Ishikawa (cell line): ENCODE results near the gene TLE5.

Experiments
- CEBPB ChIP-seq: IDR thresholded peaks from 2 replicates; pipeline ENCODE4 v1.6.1; 2012
- CREB1 ChIP-seq: IDR thresholded peaks from 2 replicates; pipeline ENCODE4 v1.6.1; 2012; ENCODE audit warnings: low read depth
- EGR1 ChIP-seq: IDR thresholded peaks from 2 replicates; pipeline ENCODE4 v1.6.1; 2012
- EP300 ChIP-seq: IDR thresholded peaks from 2 replicates; pipeline ENCODE4 v1.6.1; 2012; ENCODE audit warnings: borderline replicate concordance
- FOXM1 ChIP-seq: IDR thresholded peaks from 2 replicates; pipeline ENCODE4 v1.6.1; 2012; ENCODE audit warnings: low read depth, borderline replicate concordance
- MAX ChIP-seq: IDR thresholded peaks from 2 replicates; pipeline ENCODE4 v1.6.1; 2012
- NFIC ChIP-seq: IDR thresholded peaks from 2 replicates; pipeline ENCODE4 v1.6.1; 2012
- RAD21 ChIP-seq: IDR thresholded peaks from 2 replicates; pipeline ENCODE4 v1.6.1; 2012; ENCODE audit warnings: low read depth
- TAF1 ChIP-seq: IDR thresholded peaks from 2 replicates; pipeline ENCODE4 v1.6.1; 2012; ENCODE audit warnings: low read depth, mild to moderate bottlenecking
- TCF12 ChIP-seq: IDR thresholded peaks from 2 replicates; pipeline ENCODE4 v1.6.1; 2012; ENCODE audit warnings: low read depth
- TEAD4 ChIP-seq: IDR thresholded peaks from 2 replicates; pipeline ENCODE4 v1.6.1; 2012
- YY1 ChIP-seq: IDR thresholded peaks from 2 replicates; pipeline ENCODE4 v1.6.1; 2012; ENCODE audit warnings: low read depth
- ZBTB7A ChIP-seq: IDR thresholded peaks from 2 replicates; pipeline ENCODE4 v1.6.1; 2012; ENCODE audit warnings: low read depth
- TF ChIP-seq, protein P1 (sequence below): IDR thresholded peaks from 2 replicates; pipeline ENCODE4 v1.6.1; 2012
- TF ChIP-seq, protein P2 (sequence below): IDR thresholded peaks from 2 replicates; pipeline ENCODE4 v1.6.1; 2012; ENCODE audit warnings: low read depth, mild to moderate bottlenecking

TLE5 gene

DNA sequence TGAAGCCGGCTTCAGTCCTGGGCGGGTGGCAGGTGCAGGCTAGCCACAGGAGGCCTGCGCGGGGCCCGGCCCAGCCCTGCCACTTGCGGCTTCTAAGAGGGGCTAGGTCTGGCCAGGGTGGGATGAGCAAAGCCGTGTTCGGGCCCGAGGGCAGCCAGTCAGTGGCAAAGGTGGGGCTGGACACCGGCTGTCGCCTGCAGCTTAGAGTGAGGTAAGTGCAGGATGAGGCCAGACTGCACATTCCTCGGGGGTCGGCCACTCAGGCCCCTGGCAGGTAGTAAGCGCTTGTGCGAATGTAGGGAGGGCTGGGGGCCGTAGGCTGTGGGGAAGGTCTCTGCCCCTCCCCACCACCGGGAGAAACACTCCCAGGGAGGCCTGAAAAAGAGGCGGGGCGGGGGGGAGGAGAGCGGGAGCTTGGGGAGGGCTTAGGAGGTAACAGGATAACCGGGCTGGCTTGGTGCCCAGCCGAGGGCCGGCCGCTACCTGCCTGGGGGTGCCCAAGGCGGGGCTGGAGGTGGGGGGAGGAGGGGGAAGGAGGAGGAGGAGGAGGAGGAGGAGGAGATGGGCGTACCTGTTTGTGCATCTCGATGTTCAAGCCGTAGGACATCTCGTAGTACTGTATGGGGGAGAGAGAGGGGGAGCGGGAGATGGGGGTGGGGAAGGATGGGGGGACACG, 6.4 kb downstream of the TLE5 start:
- TF ChIP-seq CREB1 (no peak), TAF1 (0 out of 2 replicates have a peak, but pooled peaks have one; percentile 17), EP300 (0 out of 2 replicates have a peak, but pooled peaks have one; percentile 30), TCF12 (peak; percentile 47; the same call in 1 of the 2 replicates), FOXM1 (no peak; the same call in 1 of the 2 replicates), NFIC (peak; percentile 91), YY1 (no peak), RAD21 (no peak)

DNA sequence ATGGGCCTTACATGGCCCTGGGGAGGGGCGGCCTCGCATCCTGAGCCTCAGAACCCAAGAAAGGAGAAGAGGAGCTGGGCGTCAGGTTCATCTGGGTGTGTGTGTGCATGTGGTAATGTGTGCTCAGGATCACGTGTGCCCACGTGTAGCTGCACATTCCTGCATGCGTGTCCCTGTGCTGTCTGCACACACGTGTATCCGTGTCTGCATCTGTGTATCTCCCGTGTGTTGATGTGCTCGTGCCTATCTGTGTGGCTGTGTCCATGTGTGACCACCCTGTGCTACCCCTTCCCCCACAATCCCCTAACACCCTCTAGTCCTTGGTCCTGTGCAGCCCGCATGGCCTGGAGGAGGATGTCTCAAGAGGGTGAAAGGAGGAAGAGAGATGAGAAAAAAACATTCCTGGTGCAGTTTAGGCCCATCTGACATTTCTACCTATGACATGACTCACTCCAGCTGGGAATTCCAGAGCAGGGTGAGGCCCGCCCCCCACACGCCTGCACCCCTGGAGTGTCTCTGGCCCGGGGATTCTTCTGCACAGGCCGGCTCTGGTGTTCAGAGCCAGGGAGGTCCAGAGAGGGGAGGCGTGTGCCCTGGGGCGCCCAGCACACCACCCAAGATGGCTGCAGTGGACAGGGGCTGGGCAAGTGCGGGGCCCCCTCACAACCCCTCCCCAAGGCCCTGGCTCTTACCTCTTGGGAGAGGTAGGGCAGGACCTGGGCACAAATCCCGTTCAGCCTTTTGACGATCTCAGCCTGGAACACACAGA, 7.1 kb downstream of the TLE5 start:
- TF ChIP-seq EP300 (peak; percentile 85), NFIC (peak; percentile 70; the same call in 1 of the 2 replicates), ZBTB7A (no peak; the same call in 1 of the 2 replicates), CEBPB (no peak), TCF12 (peak; percentile 91), RAD21 (peak; percentile 18; the same call in 1 of the 2 replicates), YY1 (peak; percentile 48), TAF1 (no peak), MAX (peak; percentile 71), CREB1 (no peak), EGR1 (no peak), TEAD4 (peak; percentile 95), FOXM1 (peak; percentile 33; the same call in 1 of the 2 replicates)
- TF ChIP-seq, protein P1, sequence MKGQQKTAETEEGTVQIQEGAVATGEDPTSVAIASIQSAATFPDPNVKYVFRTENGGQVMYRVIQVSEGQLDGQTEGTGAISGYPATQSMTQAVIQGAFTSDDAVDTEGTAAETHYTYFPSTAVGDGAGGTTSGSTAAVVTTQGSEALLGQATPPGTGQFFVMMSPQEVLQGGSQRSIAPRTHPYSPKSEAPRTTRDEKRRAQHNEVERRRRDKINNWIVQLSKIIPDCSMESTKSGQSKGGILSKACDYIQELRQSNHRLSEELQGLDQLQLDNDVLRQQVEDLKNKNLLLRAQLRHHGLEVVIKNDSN, result no peak
- TF ChIP-seq, protein P2, sequence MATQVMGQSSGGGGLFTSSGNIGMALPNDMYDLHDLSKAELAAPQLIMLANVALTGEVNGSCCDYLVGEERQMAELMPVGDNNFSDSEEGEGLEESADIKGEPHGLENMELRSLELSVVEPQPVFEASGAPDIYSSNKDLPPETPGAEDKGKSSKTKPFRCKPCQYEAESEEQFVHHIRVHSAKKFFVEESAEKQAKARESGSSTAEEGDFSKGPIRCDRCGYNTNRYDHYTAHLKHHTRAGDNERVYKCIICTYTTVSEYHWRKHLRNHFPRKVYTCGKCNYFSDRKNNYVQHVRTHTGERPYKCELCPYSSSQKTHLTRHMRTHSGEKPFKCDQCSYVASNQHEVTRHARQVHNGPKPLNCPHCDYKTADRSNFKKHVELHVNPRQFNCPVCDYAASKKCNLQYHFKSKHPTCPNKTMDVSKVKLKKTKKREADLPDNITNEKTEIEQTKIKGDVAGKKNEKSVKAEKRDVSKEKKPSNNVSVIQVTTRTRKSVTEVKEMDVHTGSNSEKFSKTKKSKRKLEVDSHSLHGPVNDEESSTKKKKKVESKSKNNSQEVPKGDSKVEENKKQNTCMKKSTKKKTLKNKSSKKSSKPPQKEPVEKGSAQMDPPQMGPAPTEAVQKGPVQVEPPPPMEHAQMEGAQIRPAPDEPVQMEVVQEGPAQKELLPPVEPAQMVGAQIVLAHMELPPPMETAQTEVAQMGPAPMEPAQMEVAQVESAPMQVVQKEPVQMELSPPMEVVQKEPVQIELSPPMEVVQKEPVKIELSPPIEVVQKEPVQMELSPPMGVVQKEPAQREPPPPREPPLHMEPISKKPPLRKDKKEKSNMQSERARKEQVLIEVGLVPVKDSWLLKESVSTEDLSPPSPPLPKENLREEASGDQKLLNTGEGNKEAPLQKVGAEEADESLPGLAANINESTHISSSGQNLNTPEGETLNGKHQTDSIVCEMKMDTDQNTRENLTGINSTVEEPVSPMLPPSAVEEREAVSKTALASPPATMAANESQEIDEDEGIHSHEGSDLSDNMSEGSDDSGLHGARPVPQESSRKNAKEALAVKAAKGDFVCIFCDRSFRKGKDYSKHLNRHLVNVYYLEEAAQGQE, result no peak

DNA sequence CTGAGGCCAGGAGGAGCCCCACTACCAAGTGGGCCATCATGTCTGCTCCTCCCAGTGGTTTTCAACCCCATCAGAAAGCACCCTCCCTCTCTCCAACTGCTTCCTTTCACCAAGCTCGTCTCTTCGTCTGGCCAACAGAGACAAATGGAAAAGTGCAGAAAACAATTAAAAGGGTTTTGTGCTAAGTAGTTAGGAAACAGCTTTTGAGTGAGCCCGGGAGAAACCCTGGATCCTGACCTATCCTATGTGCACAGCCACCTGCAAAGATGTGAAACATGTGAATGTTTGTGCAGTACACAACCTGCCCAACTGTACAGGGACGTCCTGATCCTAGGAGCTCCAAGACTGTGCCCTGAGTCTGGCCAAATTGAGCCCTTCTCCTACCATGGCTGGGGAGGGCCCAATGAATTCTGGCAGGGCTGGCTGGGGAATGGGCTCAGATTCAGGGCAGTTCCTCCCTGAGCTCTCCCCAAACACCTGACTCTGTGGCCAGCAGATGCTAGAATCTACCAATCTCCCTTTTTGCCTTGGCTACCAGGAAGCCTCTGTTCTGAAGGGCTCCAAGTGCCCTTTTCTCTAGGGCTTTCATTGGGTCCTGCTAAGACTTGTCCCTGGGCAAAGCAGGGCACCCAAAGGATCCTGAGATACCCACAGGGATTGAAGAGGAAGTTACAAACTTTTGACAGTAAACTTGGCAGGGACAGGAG, 7.9 kb downstream of the TLE5 start:
- TF ChIP-seq EP300, result no peak
- TF ChIP-seq CEBPB, result no peak
- TF ChIP-seq YY1, result no peak

- TF ChIP-seq RAD21, result no peak
- no peak for TF ChIP-seq EGR1
- TF ChIP-seq MAX, result no peak
- TF ChIP-seq TAF1, result no peak
- TF ChIP-seq CEBPB, result no peak
- no peak for TF ChIP-seq CREB1
- no peak for TF ChIP-seq NFIC
- TF ChIP-seq FOXM1, result no peak
- TF ChIP-seq TEAD4, result no peak
- TF ChIP-seq EP300, result no peak
- no peak for TF ChIP-seq YY1
- TF ChIP-seq, protein P2, result no peak
- TF ChIP-seq ZBTB7A, result no peak
- no peak for TF ChIP-seq TCF12
- TF ChIP-seq, protein P1, result no peak
Observed at GRCh38 chr19:3053780-3054179, 8.5 kb downstream of the TLE5 start.

GRCh38 chr19:3053218-3053621, 9.1 kb downstream of the TLE5 start:
- TF ChIP-seq ZBTB7A (peak; percentile 23; the same call in 1 of the 2 replicates), EGR1 (no peak)

- TF ChIP-seq CEBPB (0 out of 2 replicates have a peak, but pooled peaks have one; percentile 6), EGR1 (no peak)
Observed at GRCh38 chr19:3049089-3049488, 13.2 kb downstream of the TLE5 start.
